K562 (cell line): ENCODE data around the gene SMAD3. TPM values are rescaled to one million over a fixed set of nuclear protein-coding genes. Genes with fewer than 3 reads are reported as not detected.

Source experiments
- ATAC-seq: fragments of 200-7000 bp; cut with Tn5 transposase; 3 replicates; pipeline ENCODE4 v1.9.1; 2020; ENCODE audit warnings: moderate library complexity
- BruUV-seq: library from RNA; stranded (reverse); fragments of 400-500 nt; replicated peaks from 2 replicates; lab custom pipeline; 2021; lab: Mats Ljungman, UMichigan
- CTCF ChIA-PET: fragments of 300-600 bp; formaldehyde crosslinking; extraction: SDS; loops from one replicate; lab custom pipeline; 2021; ENCODE audit warnings: low intra/inter-chr PET ratio; lab: Yijun Ruan, JAX
- POLR2A ChIA-PET: fragments of 300-600, 350-650 bp; sonication (Branson Sonifier 250); formaldehyde crosslinking; extraction: SDS; loops from one replicate; lab custom pipeline; 2021; ENCODE audit warnings: antibody characterized with exemption, inconsistent platforms; lab: Yijun Ruan, JAX
- DNase-seq, 4 experiments: peaks; one replicate each; pipeline versions ENCODE4 v3.0.0 to v3.0.0-alpha.2; 2011 to 2018; ENCODE audit warnings: low spot score in 3 of 4, mixed read lengths in 3 of 4; ENCODE audit errors: extremely low read depth in 1 of 4
- FAIRE-seq: peaks from 2 replicates; lab custom pipeline; 2011; peaks lifted over from hg19 to GRCh38; lab: Jason Lieb, UNC
- H2AFZ ChIP-seq: 2 replicates; pipeline ENCODE4 v1.6.0; 2011; ENCODE audit warnings: low read depth, low read length, control low read depth, inconsistent platforms
- H3K27ac ChIP-seq: fragments of 200-600 bp; 3 replicates; pipeline ENCODE4 v1.8.0; 2011; ENCODE audit warnings: low read depth, mild to moderate bottlenecking, control low read depth, inconsistent platforms, low read length, moderate library complexity, mixed read lengths; ENCODE audit errors: extremely low read depth
- H3K27me3 ChIP-seq, 2 experiments: fragments of 300-600 bp in 1 of 2; 2 replicates in 1 of 2; 3 replicates in 1 of 2; pipeline versions ENCODE4 v1.6.0 to v1.8.0; 2011; ENCODE audit warnings: inconsistent platforms in 2 of 2, low read length in 2 of 2, mild to moderate bottlenecking in 1 of 2, mixed read lengths in 1 of 2, moderate library complexity in 1 of 2; ENCODE audit not compliant: control insufficient read depth in 2 of 2, insufficient read depth in 2 of 2
- H3K36me3 ChIP-seq: fragments of 300-600 bp; 3 replicates; pipeline ENCODE4 v1.8.0; 2011; ENCODE audit warnings: mild to moderate bottlenecking, low read length, inconsistent platforms; ENCODE audit not compliant: control insufficient read depth, insufficient read depth
- H3K4me1 ChIP-seq, 2 experiments: fragments of 200-600 bp in 1 of 2; replicated peaks in 1 of 2; 2 replicates in 1 of 2; 3 replicates in 1 of 2; pipeline versions ENCODE4 v1.5.1 to v1.8.0; 2011; ENCODE audit warnings: inconsistent platforms in 2 of 2, low read length in 2 of 2, mild to moderate bottlenecking in 1 of 2, mixed read lengths in 1 of 2, moderate library complexity in 1 of 2; ENCODE audit not compliant: control insufficient read depth in 2 of 2, insufficient read depth in 2 of 2
- H3K4me2 ChIP-seq: 2 replicates; pipeline ENCODE4 v1.6.1; 2011; ENCODE audit warnings: low read length, control low read depth, inconsistent platforms, mixed read lengths; ENCODE audit not compliant: insufficient read depth
- H3K4me3 ChIP-seq: fragments of 200-600 bp; sonication (generic), shearing (Covaris generic); 2 replicates; pipeline ENCODE4 v1.5.1; 2016; ENCODE audit warnings: control low read depth, inconsistent platforms
- H3K79me2 ChIP-seq: fragments of 200-600 bp; 3 replicates; pipeline ENCODE4 v1.8.0; 2011; ENCODE audit warnings: low read length, inconsistent platforms; ENCODE audit not compliant: control insufficient read depth, insufficient read depth
- H3K9ac ChIP-seq, 2 experiments: 2 replicates each; pipeline versions ENCODE4 v1.6.0 to v1.6.1; 2011; ENCODE audit warnings: low read depth in 2 of 2, low read length in 2 of 2, control low read depth in 1 of 2, inconsistent platforms in 1 of 2, mild to moderate bottlenecking in 1 of 2, mixed read lengths in 1 of 2; ENCODE audit not compliant: insufficient read depth in 1 of 2
- H3K9me1 ChIP-seq: one replicate; pipeline ENCODE4 v1.6.0; 2011; ENCODE audit warnings: inconsistent platforms, mild to moderate bottlenecking, low read length, moderate library complexity; ENCODE audit not compliant: control insufficient read depth, insufficient read depth
- H3K9me3 ChIP-seq: replicated peaks from 2 replicates; pipeline ENCODE4 v1.5.1; 2011; ENCODE audit warnings: low read depth, low read length, inconsistent platforms; ENCODE audit not compliant: control insufficient read depth, insufficient read depth
- H4K20me1 ChIP-seq: replicated peaks from 2 replicates; pipeline ENCODE4 v1.6.1; 2011; ENCODE audit warnings: low read length, inconsistent platforms, mixed read lengths; ENCODE audit not compliant: control insufficient read depth, insufficient read depth
- RBBP5 ChIP-seq: fragments of 200-600 bp; sonication (generic); IDR thresholded peaks from 2 replicates; pipeline ENCODE4 v1.6.1; 2012; ENCODE audit warnings: borderline replicate concordance, mild to moderate bottlenecking, low read length, control low read depth, inconsistent platforms; ENCODE audit not compliant: insufficient read depth, poor library complexity, severe bottlenecking
- WGBS: fragments of 100-300 bp; shearing (Covaris generic); methylation state at CpG from one replicate; pipeline ENCODE4 v1.1.6; 2016; ENCODE audit warnings: low coverage, mixed read lengths; ENCODE audit not compliant: insufficient coverage; ENCODE audit errors: missing lambda C conversion rate; 5-methylcytosine and 5-hydroxymethylcytosine counted together
- in situ Hi-C: fragments of 300-500 bp; cut with MboI; formaldehyde crosslinking; loops from 4 replicates; pipeline ENCODE4 v1.15.0; 2018; ENCODE audit warnings: inconsistent platforms, mixed read lengths
- intact Hi-C: fragments of 100-400 bp; cut with micrococcal nuclease; formaldehyde crosslinking; loops from 2 replicates; pipeline ENCODE4 v1.14.2; 2022
- polyA plus RNA-seq, 8 experiments: library from polyadenylated mRNA; depleted of rRNA in 4 of 8; stranded (reverse) in 5 of 8; unstranded in 3 of 8; fragments of >200 nt; fragmentation: Nextera tagmentation in 2 of 8; fragmentation: Illumina TruSeq in 1 of 8; extraction: Ambion mirVana in 2 of 8; extraction: Trizol in 1 of 8; gene quantifications; 2 replicates each; pipeline versions ENCODE4 v1.2.1 to v1.2.3, GENCODE V29; 2011 to 2014; ENCODE audit warnings: inconsistent platforms in 1 of 8, missing spikeins in 1 of 8
- total RNA-seq, 7 experiments: library from RNA; depleted of rRNA in 6 of 7; stranded (reverse); fragments of >200 nt in 6 of 7; fragmentation: Illumina TruSeq in 2 of 7; extraction: Trizol in 2 of 7; gene quantifications; 2 replicates each; pipeline versions ENCODE4 v1.2.1 to v1.2.3, GENCODE V29; 2011 to 2021; ENCODE audit warnings: low replicate concordance in 1 of 7
- TF ChIP-seq, protein P1 (sequence below): sonication (generic); formaldehyde crosslinking; IDR thresholded peaks from 2 replicates; pipeline ENCODE4 v1.9.0; 2022; ENCODE audit warnings: mild to moderate bottlenecking, missing genetic modification reagents

The SMAD3 gene
- total and polyA plus RNA-seq, 9 of the 15 experiments (the other 6 are each of a cell fraction or from before 2014, with no cell fraction given), result 4.3 to 39.2 (median 11.1) TPM

DNA sequence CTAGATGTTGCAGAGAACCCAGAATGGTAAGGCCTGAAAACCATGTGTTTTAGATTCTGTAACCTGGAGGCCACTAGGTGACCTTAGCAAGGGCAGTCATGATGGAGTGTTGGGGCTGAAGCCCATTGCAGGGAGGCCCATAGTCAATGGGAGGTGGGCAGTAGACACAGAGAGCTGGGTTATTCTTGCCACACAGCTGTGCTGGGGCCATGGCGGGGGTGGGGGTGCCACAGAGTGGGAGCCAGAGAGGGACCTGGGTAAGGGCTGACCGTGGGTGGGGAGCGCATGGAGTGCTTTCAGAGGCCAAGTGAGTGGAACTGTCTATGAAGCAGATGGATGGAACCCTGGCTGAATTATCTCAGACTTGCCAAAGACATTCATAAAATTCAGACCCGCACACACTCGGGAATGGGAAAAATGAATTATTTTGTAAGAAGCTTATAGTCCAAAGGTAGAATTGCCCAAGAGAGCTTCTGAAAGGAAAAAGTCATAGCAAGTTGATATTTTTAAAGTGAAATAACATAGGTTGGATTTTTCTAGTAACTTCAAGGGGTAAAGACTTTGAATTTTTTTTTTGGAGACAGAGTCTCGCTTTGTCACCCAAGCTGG is 53.9 kb downstream of the SMAD3 start:
- no peak for FAIRE-seq
- peaks cover 37% of the 10 kb centered on the region for H3K79me2 ChIP-seq
- no peaks in the 10 kb centered on the region for H3K27me3 ChIP-seq
- H3K4me3 ChIP-seq, result no peak overlapping the region
- H3K9me3 ChIP-seq, result no peaks in the 10 kb centered on the region
- peaks cover 19 to 56% of the 10 kb centered on the region in 2 experiments for H3K4me1 ChIP-seq
- no TSS peak for BruUV-seq
- 96% methylated on average over 6 of the region's 6 CpGs for WGBS
- H3K36me3 ChIP-seq, result no peaks in the 10 kb centered on the region
- H3K4me2 ChIP-seq, result peak overlapping the region; percentile 14; the same call in 1 of the 2 replicates
- CTCF ChIA-PET, result no interaction called here
- H3K9ac ChIP-seq, result peak overlapping the region in 1 of 2 experiments; percentile 33; a peak in 1 of 4 replicates
- TF ChIP-seq, protein P1, sequence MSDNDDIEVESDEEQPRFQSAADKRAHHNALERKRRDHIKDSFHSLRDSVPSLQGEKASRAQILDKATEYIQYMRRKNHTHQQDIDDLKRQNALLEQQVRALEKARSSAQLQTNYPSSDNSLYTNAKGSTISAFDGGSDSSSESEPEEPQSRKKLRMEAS (CRISPR knock-in tag), result 0 out of 2 replicates have a peak, but pooled peaks have one; percentile 18
- TF ChIP-seq RBBP5, result no peak
- TF ChIP-seq, all 486 proteins: peak for 1
- Histone ChIP-seq H4K20me1 (no peaks in the 10 kb centered on the region), H3K27ac (no peak overlapping the region), H3K9me1 (no peaks in the 10 kb centered on the region), H2AFZ (no peak overlapping the region)
- POLR2A ChIA-PET, result interaction anchor here (0.5 to 3.1 kb wide), 8 partner anchors 9 to 184 kb away, joined by 3 to 9 read pairs (median 3); no protein-coding TSS in a partner anchor
- in situ Hi-C loops (no loop called here), intact Hi-C loops (no loop called here)
- DNase-seq, result no peak
- ATAC-seq, result peak; percentile 11; the same call in 1 of the 3 replicates
